Measurements from ENCODE around the gene CCDC149. TPM values are rescaled to one million over a fixed set of nuclear protein-coding genes. Genes with fewer than 3 reads are reported as not detected.

The CCDC149 gene
- total and polyA plus RNA-seq, 4 donors = 1.4 to 11.2 (median 3.4) TPM

- H3K36me3 ChIP-seq (ENCODE audit: control insufficient read depth in 4 of 4, insufficient read depth in 3 of 4, low read depth in 1 of 4, low read length in 3 of 4) = no peaks in the 10 kb centered on the region
- no peak for DNase-seq (ENCODE audit: low spot score)
- peaks cover 0 to 2% (median 0%) of the 10 kb centered on the region in 4 donors for H3K4me1 ChIP-seq (ENCODE audit: control insufficient read depth in 4 of 4, insufficient read depth in 4 of 4, low read length in 3 of 4)
- TF ChIP-seq RAD21 (IDR thresholded peaks at IDR 0.05) (no peak), ZBTB33 (IDR thresholded peaks at IDR 0.05) (no peak), MAX (IDR thresholded peaks at IDR 0.05) (no peak), RXRA (IDR thresholded peaks at IDR 0.05) (no peak), REST (IDR thresholded peaks at IDR 0.05) (no peak), JUND (IDR thresholded peaks at IDR 0.05) (no peak), SP1 (IDR thresholded peaks at IDR 0.05) (no peak), YY1 (IDR thresholded peaks at IDR 0.05) (no peak), FOXA2 (IDR thresholded peaks at IDR 0.05) (no peak), EGR1 (IDR thresholded peaks at IDR 0.05; ENCODE audit: low read depth in 2 of 2) (no peak), HNF4G (IDR thresholded peaks at IDR 0.05) (no peak), NR2F2 (IDR thresholded peaks at IDR 0.05) (no peak), GABPA (IDR thresholded peaks at IDR 0.05 in 1 of 2, conservative IDR thresholded peaks at IDR 0.05 in 1 of 2) (no peak), FOXA1 (IDR thresholded peaks at IDR 0.05) (no peak), TAF1 (conservative IDR thresholded peaks at IDR 0.05) (no peak)
- TF ChIP-seq, protein P1, sequence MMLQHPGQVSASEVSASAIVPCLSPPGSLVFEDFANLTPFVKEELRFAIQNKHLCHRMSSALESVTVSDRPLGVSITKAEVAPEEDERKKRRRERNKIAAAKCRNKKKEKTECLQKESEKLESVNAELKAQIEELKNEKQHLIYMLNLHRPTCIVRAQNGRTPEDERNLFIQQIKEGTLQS (IDR thresholded peaks at IDR 0.05) = no peak
- 79% methylated on average over 20 of the region's 20 CpGs for WGBS
- peaks cover 0 to 6% (median 1%) of the 10 kb centered on the region in 4 donors for H3K9me3 ChIP-seq (ENCODE audit: control insufficient read depth in 4 of 4, low read length in 3 of 4)
- no peak overlapping the region for H3K27ac ChIP-seq (ENCODE audit: low read depth in 1 of 2, low read length in 2 of 2)
- no peak overlapping the region for H3K9ac ChIP-seq (ENCODE audit: low read depth in 1 of 2, low read length in 2 of 2)
- H3K4me3 ChIP-seq (ENCODE audit: low read depth in 1 of 3, low read length in 3 of 3) = no peak overlapping the region
- no peaks in the 10 kb centered on the region for H3K27me3 ChIP-seq (ENCODE audit: control insufficient read depth in 4 of 4, insufficient read depth in 4 of 4, low read length in 3 of 4)
These were observed 4.4 kb upstream of the CCDC149 start for GRCh38 chr4:24917076-24917856.

Data from liver (tissue), 9 donors.